ENCODE results near the gene ZNF154. TPM values are rescaled to one million over a fixed set of nuclear protein-coding genes. Genes with fewer than 3 reads are reported as not detected.
"Not testable (repeated sequence)": the region's sequence is repeated elsewhere in the genome, so short reads cannot be mapped to it uniquely, and the experiment has no call there.

ZNF154 gene
- polyA plus RNA-seq, 4 donors = 0.27 to 16.7 (median 1.4) TPM; not detected in 1

- not testable (repeated sequence) for DNase-seq; H3K36me3 ChIP-seq (ENCODE audit: control insufficient read depth in 3 of 3, insufficient read depth in 2 of 3, low read depth in 1 of 3, low read length in 3 of 3); H3K27ac ChIP-seq (ENCODE audit: low read depth in 1 of 3, low read length in 2 of 3); H3K4me3 ChIP-seq (ENCODE audit: low read depth in 1 of 3, low read length in 3 of 3); H3K4me1 ChIP-seq (ENCODE audit: control insufficient read depth in 3 of 3, insufficient read depth in 2 of 3, low read depth in 1 of 3, low read length in 2 of 3); FAIRE-seq; H3K9me3 ChIP-seq (ENCODE audit: control insufficient read depth in 2 of 2, insufficient read depth in 1 of 2, low read depth in 1 of 2, low read length in 1 of 2); H3K27me3 ChIP-seq (ENCODE audit: control insufficient read depth in 3 of 3, insufficient read depth in 3 of 3, low read length in 3 of 3)
- 91 to 96% (median 93%) methylated on average over 7 of the region's 7 CpGs for WGBS, 3 donors
Observed at GRCh38 chr19:57738770-57739169, 29.8 kb upstream of the ZNF154 start.

GRCh38 chr19:57738320-57738719, 29.3 kb upstream of the ZNF154 start:
- not testable (repeated sequence) for H3K36me3 ChIP-seq (ENCODE audit: control insufficient read depth in 3 of 3, insufficient read depth in 2 of 3, low read depth in 1 of 3, low read length in 3 of 3); H3K27ac ChIP-seq (ENCODE audit: low read depth in 1 of 3, low read length in 2 of 3); H3K9me3 ChIP-seq (ENCODE audit: control insufficient read depth in 2 of 2, insufficient read depth in 1 of 2, low read depth in 1 of 2, low read length in 1 of 2); H3K4me3 ChIP-seq (ENCODE audit: low read depth in 1 of 3, low read length in 3 of 3); H3K27me3 ChIP-seq (ENCODE audit: control insufficient read depth in 3 of 3, insufficient read depth in 3 of 3, low read length in 3 of 3); FAIRE-seq; H3K4me1 ChIP-seq (ENCODE audit: control insufficient read depth in 3 of 3, insufficient read depth in 2 of 3, low read depth in 1 of 3, low read length in 2 of 3)
- peak; percentile 20 to 52 for DNase-seq
- WGBS, 3 donors = 12 to 34% (median 26%) methylated on average over 10 of the region's 10 CpGs

- H3K4me1 ChIP-seq (ENCODE audit: control insufficient read depth in 3 of 3, insufficient read depth in 2 of 3, low read depth in 1 of 3, low read length in 2 of 3) = no peaks in the 10 kb centered on the region
- no peaks in the 10 kb centered on the region for H3K27me3 ChIP-seq (ENCODE audit: control insufficient read depth in 3 of 3, insufficient read depth in 3 of 3, low read length in 3 of 3)
- no peak overlapping the region for H3K4me3 ChIP-seq (ENCODE audit: low read depth in 1 of 3, low read length in 3 of 3)
- peaks cover 8 to 80% of the 10 kb centered on the region in 2 donors for H3K9me3 ChIP-seq (ENCODE audit: control insufficient read depth in 2 of 2, insufficient read depth in 1 of 2, low read depth in 1 of 2, low read length in 1 of 2)
- no peak for DNase-seq
- peaks cover 12 to 40% (median 23%) of the 10 kb centered on the region in 3 donors for H3K36me3 ChIP-seq (ENCODE audit: control insufficient read depth in 3 of 3, insufficient read depth in 2 of 3, low read depth in 1 of 3, low read length in 3 of 3)
- FAIRE-seq = no peak
- H3K27ac ChIP-seq (ENCODE audit: low read depth in 1 of 3, low read length in 2 of 3) = no peak overlapping the region
- WGBS, 3 donors = 96 to 98% (median 97%) methylated on average over 10 of the region's 10 CpGs
Observed at GRCh38 chr19:57720878-57721277, 11.9 kb upstream of the ZNF154 start.

GRCh38 chr19:57719901-57720519, 11.0 kb upstream of the ZNF154 start:
- H3K4me3 ChIP-seq (ENCODE audit: low read depth in 1 of 3, low read length in 3 of 3) = no peak overlapping the region
- no peak for FAIRE-seq
- DNase-seq = no peak
- 86 to 97% (median 94%) methylated on average over 4 of the region's 4 CpGs for WGBS, 3 donors
- peaks cover 8 to 72% of the 10 kb centered on the region in 2 donors for H3K9me3 ChIP-seq (ENCODE audit: control insufficient read depth in 2 of 2, insufficient read depth in 1 of 2, low read depth in 1 of 2, low read length in 1 of 2)
- H3K36me3 ChIP-seq (ENCODE audit: control insufficient read depth in 3 of 3, insufficient read depth in 2 of 3, low read depth in 1 of 3, low read length in 3 of 3) = peaks cover 12 to 37% (median 23%) of the 10 kb centered on the region in 3 donors
- H3K4me1 ChIP-seq (ENCODE audit: control insufficient read depth in 3 of 3, insufficient read depth in 2 of 3, low read depth in 1 of 3, low read length in 2 of 3) = no peaks in the 10 kb centered on the region
- no peaks in the 10 kb centered on the region for H3K27me3 ChIP-seq (ENCODE audit: control insufficient read depth in 3 of 3, insufficient read depth in 3 of 3, low read length in 3 of 3)
- H3K27ac ChIP-seq (ENCODE audit: low read depth in 1 of 3, low read length in 2 of 3) = no peak overlapping the region

- Histone ChIP-seq H3K27me3 (ENCODE audit: control insufficient read depth in 3 of 3, insufficient read depth in 3 of 3, low read length in 3 of 3) (no peaks in the 10 kb centered on the region), H3K4me3 (ENCODE audit: low read depth in 1 of 3, low read length in 3 of 3) (no peak overlapping the region), H3K27ac (ENCODE audit: low read depth in 1 of 3, low read length in 2 of 3) (no peak overlapping the region), H3K9me3 (ENCODE audit: control insufficient read depth in 2 of 2, insufficient read depth in 1 of 2, low read depth in 1 of 2, low read length in 1 of 2) (peaks cover 8 to 68% of the 10 kb centered on the region in 2 donors), H3K4me1 (ENCODE audit: control insufficient read depth in 3 of 3, insufficient read depth in 2 of 3, low read depth in 1 of 3, low read length in 2 of 3) (no peaks in the 10 kb centered on the region), H3K36me3 (ENCODE audit: control insufficient read depth in 3 of 3, insufficient read depth in 2 of 3, low read depth in 1 of 3, low read length in 3 of 3) (peaks cover 12 to 37% (median 23%) of the 10 kb centered on the region in 3 donors)
- DNase-seq = no peak
- no peak for FAIRE-seq
Observed at GRCh38 chr19:57719424-57719823, 10.4 kb upstream of the ZNF154 start.

- Histone ChIP-seq H3K36me3 (ENCODE audit: control insufficient read depth in 3 of 3, insufficient read depth in 2 of 3, low read depth in 1 of 3, low read length in 3 of 3) (peaks cover 0 to 7% (median 0%) of the 10 kb centered on the region in 3 donors), H3K27me3 (ENCODE audit: control insufficient read depth in 3 of 3, insufficient read depth in 3 of 3, low read length in 3 of 3) (no peaks in the 10 kb centered on the region), H3K9me3 (ENCODE audit: control insufficient read depth in 2 of 2, insufficient read depth in 1 of 2, low read depth in 1 of 2, low read length in 1 of 2) (peaks cover 5 to 16% of the 10 kb centered on the region in 2 donors), H3K4me3 (ENCODE audit: low read depth in 1 of 3, low read length in 3 of 3) (no peak overlapping the region), H3K4me1 (ENCODE audit: control insufficient read depth in 3 of 3, insufficient read depth in 2 of 3, low read depth in 1 of 3, low read length in 2 of 3) (peaks cover 0 to 7% (median under 1%) of the 10 kb centered on the region in 3 donors), H3K27ac (ENCODE audit: low read depth in 1 of 3, low read length in 2 of 3) (no peak overlapping the region)
- DNase-seq = no peak
- FAIRE-seq = no peak
- 55 to 76% (median 57%) methylated on average over 1 of the region's 1 CpG for WGBS, 3 donors
Observed at GRCh38 chr19:57712222-57712621, 3.2 kb upstream of the ZNF154 start.

- H3K4me3 ChIP-seq (ENCODE audit: low read depth in 1 of 3, low read length in 3 of 3) = peak overlapping the region in 1 of 3 donors; percentile 96
- H3K27me3 ChIP-seq (ENCODE audit: control insufficient read depth in 3 of 3, insufficient read depth in 3 of 3, low read length in 3 of 3) = no peaks in the 10 kb centered on the region
- DNase-seq (no peak), FAIRE-seq (no peak)
- peaks cover 9 to 39% of the 10 kb centered on the region in 2 donors for H3K9me3 ChIP-seq (ENCODE audit: control insufficient read depth in 2 of 2, insufficient read depth in 1 of 2, low read depth in 1 of 2, low read length in 1 of 2)
- 60 to 83% (median 83%) methylated on average over 15 of the region's 15 CpGs for WGBS, 3 donors
- peaks cover 0 to 8% (median 4%) of the 10 kb centered on the region in 3 donors for H3K4me1 ChIP-seq (ENCODE audit: control insufficient read depth in 3 of 3, insufficient read depth in 2 of 3, low read depth in 1 of 3, low read length in 2 of 3)
- peaks cover 0 to 27% (median under 1%) of the 10 kb centered on the region in 3 donors for H3K36me3 ChIP-seq (ENCODE audit: control insufficient read depth in 3 of 3, insufficient read depth in 2 of 3, low read depth in 1 of 3, low read length in 3 of 3)
- peak overlapping the region in 1 of 3 donors; percentile 97 for H3K27ac ChIP-seq (ENCODE audit: low read depth in 1 of 3, low read length in 2 of 3)
Observed at GRCh38 chr19:57709616-57710015, 612 bp upstream of the ZNF154 start.

GRCh38 chr19:57706346-57706745, 2.7 kb downstream of the ZNF154 start:
- Histone ChIP-seq H3K36me3 (ENCODE audit: control insufficient read depth in 3 of 3, insufficient read depth in 2 of 3, low read depth in 1 of 3, low read length in 3 of 3) (peaks cover 0 to 55% (median 3%) of the 10 kb centered on the region in 3 donors), H3K27ac (ENCODE audit: low read depth in 1 of 3, low read length in 2 of 3) (no peak overlapping the region), H3K27me3 (ENCODE audit: control insufficient read depth in 3 of 3, insufficient read depth in 3 of 3, low read length in 3 of 3) (no peaks in the 10 kb centered on the region), H3K4me3 (ENCODE audit: low read depth in 1 of 3, low read length in 3 of 3) (no peak overlapping the region), H3K4me1 (ENCODE audit: control insufficient read depth in 3 of 3, insufficient read depth in 2 of 3, low read depth in 1 of 3, low read length in 2 of 3) (peaks cover 0 to 8% (median 4%) of the 10 kb centered on the region in 3 donors), H3K9me3 (ENCODE audit: control insufficient read depth in 2 of 2, insufficient read depth in 1 of 2, low read depth in 1 of 2, low read length in 1 of 2) (peaks cover 13 to 67% of the 10 kb centered on the region in 2 donors)
- FAIRE-seq = no peak
- no peak for DNase-seq
- 88 to 100% (median 98%) methylated on average over 1 of the region's 1 CpG for WGBS, 3 donors

- H3K4me3 ChIP-seq (ENCODE audit: low read depth in 1 of 3, low read length in 3 of 3) = no peak overlapping the region
- WGBS, 3 donors = 95 to 97% (median 97%) methylated on average over 6 of the region's 6 CpGs
- H3K27me3 ChIP-seq (ENCODE audit: control insufficient read depth in 3 of 3, insufficient read depth in 3 of 3, low read length in 3 of 3) = no peaks in the 10 kb centered on the region
- H3K36me3 ChIP-seq (ENCODE audit: control insufficient read depth in 3 of 3, insufficient read depth in 2 of 3, low read depth in 1 of 3, low read length in 3 of 3) = peaks cover 0 to 60% (median 15%) of the 10 kb centered on the region in 3 donors
- H3K9me3 ChIP-seq (ENCODE audit: control insufficient read depth in 2 of 2, insufficient read depth in 1 of 2, low read depth in 1 of 2, low read length in 1 of 2) = peaks cover 8 to 74% of the 10 kb centered on the region in 2 donors
- FAIRE-seq (no peak), DNase-seq (no peak)
- no peak overlapping the region for H3K27ac ChIP-seq (ENCODE audit: low read depth in 1 of 3, low read length in 2 of 3)
- H3K4me1 ChIP-seq (ENCODE audit: control insufficient read depth in 3 of 3, insufficient read depth in 2 of 3, low read depth in 1 of 3, low read length in 2 of 3) = no peaks in the 10 kb centered on the region
Observed at GRCh38 chr19:57701625-57702024, 7.4 kb downstream of the ZNF154 start.

Data from small intestine (tissue), 7 donors.